Adrenal gland (tissue), 12 donors: ENCODE data around the gene JPH3. TPM values are rescaled to one million over a fixed set of nuclear protein-coding genes. Genes with fewer than 3 reads are reported as not detected.

Experiments
- DNase-seq, 7 donors: peaks; one replicate each; pipeline ENCODE4 v3.0.0-alpha.2; 2019 to 2020
- H3K27ac ChIP-seq, 5 donors: fragments of 200-600 bp; sonication (generic) in 4 of 5; 1 replicate in 3 of 5; 2 replicates in 2 of 5; pipeline versions ENCODE4 v1.5.1 to v1.8.0; 2016 to 2020; ENCODE audit warnings: mild to moderate bottlenecking in 1 of 5
- H3K27me3 ChIP-seq: fragments of 200-600 bp; 2 replicates; pipeline ENCODE4 v1.8.0; 2021
- H3K36me3 ChIP-seq, 2 donors: fragments of 200-600 bp; replicated peaks in 1 of 2; 1 replicate in 1 of 2; 2 replicates in 1 of 2; pipeline versions ENCODE4 v1.5.1 to v1.8.0; 2018 to 2022
- H3K4me1 ChIP-seq, 2 donors: fragments of 200-600 bp; replicated peaks in 1 of 2; 1 replicate in 1 of 2; 2 replicates in 1 of 2; pipeline versions ENCODE4 v1.5.1 to v1.8.0; 2018 to 2021
- H3K4me3 ChIP-seq, 4 donors: fragments of 200-600 bp; sonication (generic) in 3 of 4; one replicate each; pipeline ENCODE4 v1.5.1; 2016 to 2018
- H3K9me3 ChIP-seq, 3 donors: fragments of 200-600 bp; sonication (generic) in 1 of 3; replicated peaks in 1 of 3; 1 replicate in 2 of 3; 2 replicates in 1 of 3; pipeline versions ENCODE4 v1.5.1 to v1.8.0; 2016 to 2021
- CTCF ChIP-seq, 6 experiments: fragments of 450-650 bp in 4 of 6; fragments of 200-600 bp in 2 of 6; sonication (generic) in 1 of 6; IDR thresholded peaks; 1 replicate in 5 of 6; 2 replicates in 1 of 6; pipeline versions ENCODE4 v1.5.1 to v1.8.0; 2016 to 2021; ENCODE audit warnings: antibody characterized with exemption in 6 of 6, mild to moderate bottlenecking in 2 of 6, moderate library complexity in 1 of 6
- POLR2A ChIP-seq, 2 donors: fragments of 450-650 bp; IDR thresholded peaks; one replicate each; pipeline ENCODE4 v1.6.1; 2017; ENCODE audit warnings: antibody characterized with exemption in 2 of 2, mild to moderate bottlenecking in 2 of 2, moderate library complexity in 1 of 2
- WGBS, 4 donors: extraction: QIAGEN DNeasy Blood & Tissue Kit in 2 of 4; methylation state at CpG; one replicate each; pipeline versions ENCODE4 v1.1.5 to v1.1.7; 2013 to 2017; 5-methylcytosine and 5-hydroxymethylcytosine counted together
- intact Hi-C, 2 donors: fragments of 100-400 bp; cut with DNase I; formaldehyde crosslinking; loops; one replicate each; pipeline versions ENCODE4 v1.14.1 to v1.15.0; 2022 to 2023
- polyA plus RNA-seq, 3 donors: library from polyadenylated mRNA; stranded (reverse); fragments of 200-250 nt in 2 of 3; fragments of 350-450 nt in 1 of 3; fragmentation: Illumina TruSeq in 1 of 3; extraction: RNeasy Lipid Tissue Mini Kit (QIAGEN cat#74804) in 1 of 3; gene quantifications; one replicate each; pipeline ENCODE4 v1.2.3, GENCODE V29; 2013 to 2014
- total RNA-seq, 9 donors: library from RNA; depleted of rRNA in 4 of 9; stranded (reverse); fragments of >200 nt in 4 of 9; fragments of 120-200 nt in 1 of 9; fragmentation: NEBNext Ultra II Directional in 1 of 9; extraction: Animal tissue kit (Norgen Biotek cat#: 25700) in 1 of 9; gene quantifications; one replicate each; pipeline versions ENCODE4 v1.1.0 to v1.2.4, GENCODE V29; 2013 to 2023
- donor health status: healthy with polysubstance abuse.
- donor health status: Bipolar disorder and iron deficiency.
- donor health status: DM: yes; HTN: yes; CAD: no.
- donor health status: DM: no; HTN: no; CAD: no.
- donor health status: DM: no; HTN: no; CAD: no.
- donor health status: DM: yes; HTN: yes; CAD: no.

Gene JPH3
- total and polyA plus RNA-seq, 12 donors, result 0.10 to 3.7 (median 0.71) TPM; not detected in 1

GRCh38 chr16:87701078-87701460, 98.8 kb downstream of the JPH3 start:
- H3K36me3 ChIP-seq, result no peaks in the 10 kb centered on the region

GRCh38 chr16:87701505-87701921, 99.2 kb downstream of the JPH3 start:
- H3K9me3 ChIP-seq, result no peaks in the 10 kb centered on the region
- intact Hi-C loops, result no loop called here
- WGBS, 4 donors, result 92 to 96% (median 93%) methylated on average over 20 to 23 of the region's 23 CpGs
- no peaks in the 10 kb centered on the region for H3K4me1 ChIP-seq
- H3K36me3 ChIP-seq, result no peaks in the 10 kb centered on the region
- TF ChIP-seq CTCF (IDR thresholded peaks at IDR 0.05) (no peak), POLR2A (IDR thresholded peaks at IDR 0.05) (no peak)
- H3K27me3 ChIP-seq, result no peaks in the 10 kb centered on the region
- H3K27ac ChIP-seq, result no peak overlapping the region
- DNase-seq, result no peak
- H3K4me3 ChIP-seq, result no peak overlapping the region

More at GRCh38 chr16:87701078-87701460, 98.8 kb downstream of the JPH3 start:
- no peak for DNase-seq
- H3K27ac ChIP-seq, result no peak overlapping the region
- no peaks in the 10 kb centered on the region for H3K4me1 ChIP-seq
- H3K27me3 ChIP-seq, result no peaks in the 10 kb centered on the region
- no peak overlapping the region for H3K4me3 ChIP-seq
- no peaks in the 10 kb centered on the region for H3K9me3 ChIP-seq
- WGBS, 4 donors, result 92 to 96% (median 96%) methylated on average over 4 to 11 of the region's 11 CpGs
- TF ChIP-seq CTCF (IDR thresholded peaks at IDR 0.05) (no peak), POLR2A (IDR thresholded peaks at IDR 0.05) (no peak)
- intact Hi-C loops, result no loop called here

GRCh38 chr16:87702325-87702811, 100.1 kb downstream of the JPH3 start:
- Histone ChIP-seq H3K4me1 (no peaks in the 10 kb centered on the region), H3K36me3 (no peaks in the 10 kb centered on the region)
- intact Hi-C loops, result no loop called here

GRCh38 chr16:87703071-87703470, 100.8 kb downstream of the JPH3 start:
- Histone ChIP-seq H3K9me3 (no peaks in the 10 kb centered on the region), H3K36me3 (peaks cover 0 to 6% of the 10 kb centered on the region in 2 donors), H3K27ac (no peak overlapping the region), H3K27me3 (no peaks in the 10 kb centered on the region), H3K4me3 (no peak overlapping the region), H3K4me1 (no peaks in the 10 kb centered on the region)
- 74 to 88% (median 82%) methylated on average over 16 to 26 of the region's 26 CpGs for WGBS, 4 donors
- intact Hi-C loops, result no loop called here
- peak in 1 of 7 donors; percentile 18 for DNase-seq
- TF ChIP-seq POLR2A (IDR thresholded peaks at IDR 0.05) (no peak), CTCF (IDR thresholded peaks at IDR 0.05) (no peak)

More at GRCh38 chr16:87702325-87702811, 100.1 kb downstream of the JPH3 start:
- TF ChIP-seq POLR2A (IDR thresholded peaks at IDR 0.05), result no peak
- peak in 2 of 6 experiments; percentile 25 to 26 for TF ChIP-seq CTCF (IDR thresholded peaks at IDR 0.05)
- no peak overlapping the region for H3K4me3 ChIP-seq
- H3K27me3 ChIP-seq, result no peaks in the 10 kb centered on the region
- WGBS, 4 donors, result 56 to 67% (median 58%) methylated on average over 10 to 19 of the region's 19 CpGs
- DNase-seq, result peak in 1 of 7 donors; percentile 11
- H3K9me3 ChIP-seq, result no peaks in the 10 kb centered on the region
- H3K27ac ChIP-seq, result no peak overlapping the region
